HEK293T (cell line): ENCODE measurements around the gene OCRL.

Experiments used
- ELF4 ChIP-seq: fragments of 450-650 bp; IDR thresholded peaks from 2 replicates; pipeline ENCODE4 v1.6.1; 2017; ENCODE audit warnings: antibody characterized with exemption
- FOXM1 ChIP-seq: fragments of 450-650 bp; IDR thresholded peaks from 2 replicates; pipeline ENCODE4 v1.6.1; 2017; ENCODE audit warnings: mild to moderate bottlenecking, borderline replicate concordance
- PKNOX1 ChIP-seq: fragments of 450-650 bp; IDR thresholded peaks from 2 replicates; pipeline ENCODE4 v1.6.1; 2016
- SP1 ChIP-seq: fragments of 450-650 bp; IDR thresholded peaks from 2 replicates; pipeline ENCODE4 v1.6.1; 2017
- TARDBP ChIP-seq: fragments of 450-650 bp; IDR thresholded peaks from 2 replicates; pipeline ENCODE4 v1.6.1; 2016
- ZNF384 ChIP-seq: fragments of 450-650 bp; IDR thresholded peaks from 2 replicates; pipeline ENCODE4 v1.6.1; 2016

- TF ChIP-seq TARDBP (no peak), FOXM1 (no peak), ELF4 (no peak), PKNOX1 (no peak), SP1 (no peak), ZNF384 (no peak)
Observed at GRCh38 chrX:129549124-129549523, 9.1 kb downstream of the OCRL start.
